Activated CD4-positive, alpha-beta T cell treated with anti-CD3 and anti-CD28 coated beads for 24 hours (primary cell): ENCODE data around the gene RBM22.
"Not testable (repeated sequence)": the region's sequence is repeated elsewhere in the genome, so short reads cannot be mapped to it uniquely, and the experiment has no call there.

Source experiments
- DNase-seq, 2 donors: peaks; one replicate each; pipeline ENCODE4 v3.0.0-alpha.2; 2020; ENCODE audit warnings: low read depth in 2 of 2

Gene RBM22

DNA sequence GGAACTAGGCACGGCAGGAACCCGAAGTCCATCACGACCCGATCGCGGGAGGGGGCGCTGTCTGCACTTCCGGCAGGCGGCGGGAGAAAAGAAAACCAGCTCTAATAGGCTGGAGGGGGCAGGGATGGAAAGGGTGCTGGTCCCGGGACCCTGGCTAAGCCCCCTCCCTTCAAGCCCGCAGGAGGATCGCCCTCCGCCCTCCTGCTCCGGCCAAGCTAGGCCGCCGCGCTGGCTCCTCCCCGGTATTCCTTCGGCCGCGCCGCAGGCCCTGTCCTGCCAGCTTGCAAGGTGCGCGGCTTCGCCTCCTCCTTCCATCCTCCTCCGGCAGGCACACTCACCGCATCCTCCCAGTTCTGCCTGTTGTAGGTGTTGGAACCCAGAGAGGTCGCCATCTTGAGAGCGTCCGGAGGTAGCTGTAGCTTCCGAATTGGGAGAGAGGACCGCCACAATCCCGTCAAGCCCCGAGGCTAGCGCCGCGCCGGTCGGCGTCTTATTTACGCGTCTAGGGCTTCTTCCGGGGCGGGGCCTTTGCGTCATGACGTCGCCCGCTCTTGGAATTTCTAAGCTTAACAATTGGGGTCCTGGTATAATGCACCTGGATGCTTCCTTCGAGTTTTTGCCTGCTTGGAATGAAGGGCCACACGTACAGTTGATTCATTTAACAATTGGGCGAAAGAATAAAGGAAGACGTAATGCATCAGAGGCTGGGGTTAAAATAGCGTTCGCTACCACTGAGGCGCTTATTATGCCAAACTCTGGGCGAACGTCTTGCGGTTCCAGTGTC is at the start of gene RBM22:
Gene RBM22, minus strand, starts transcription at position 469 of the 784 bp plus-strand sequence. Its CDS starts 77 bp downstream, at position 392.
- peak; percentile 78 to 84 for DNase-seq

DNA sequence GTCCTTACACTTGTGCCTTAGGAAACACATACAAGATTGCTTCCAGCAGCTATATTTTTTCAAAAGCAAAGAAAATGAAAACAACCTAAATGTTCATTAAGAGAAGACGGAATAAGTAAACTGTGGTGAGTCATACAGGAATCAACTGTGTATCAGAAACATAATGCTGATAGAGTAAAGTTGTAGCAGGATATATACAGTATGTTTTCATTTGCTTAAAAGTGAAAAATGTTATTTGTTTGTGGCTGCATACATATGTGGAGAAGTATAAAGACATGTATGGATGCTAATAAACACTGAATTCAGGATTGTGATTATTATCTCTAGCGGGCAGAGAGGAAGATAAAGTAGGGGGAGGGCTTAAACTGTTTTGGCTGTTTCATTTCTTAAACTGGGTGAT is 49.6 kb upstream of the RBM22 start:
- no peak for DNase-seq

- not testable (repeated sequence) for DNase-seq
Measured at GRCh38 chr5:150743142-150743488, 42.3 kb upstream of the RBM22 start.

DNA sequence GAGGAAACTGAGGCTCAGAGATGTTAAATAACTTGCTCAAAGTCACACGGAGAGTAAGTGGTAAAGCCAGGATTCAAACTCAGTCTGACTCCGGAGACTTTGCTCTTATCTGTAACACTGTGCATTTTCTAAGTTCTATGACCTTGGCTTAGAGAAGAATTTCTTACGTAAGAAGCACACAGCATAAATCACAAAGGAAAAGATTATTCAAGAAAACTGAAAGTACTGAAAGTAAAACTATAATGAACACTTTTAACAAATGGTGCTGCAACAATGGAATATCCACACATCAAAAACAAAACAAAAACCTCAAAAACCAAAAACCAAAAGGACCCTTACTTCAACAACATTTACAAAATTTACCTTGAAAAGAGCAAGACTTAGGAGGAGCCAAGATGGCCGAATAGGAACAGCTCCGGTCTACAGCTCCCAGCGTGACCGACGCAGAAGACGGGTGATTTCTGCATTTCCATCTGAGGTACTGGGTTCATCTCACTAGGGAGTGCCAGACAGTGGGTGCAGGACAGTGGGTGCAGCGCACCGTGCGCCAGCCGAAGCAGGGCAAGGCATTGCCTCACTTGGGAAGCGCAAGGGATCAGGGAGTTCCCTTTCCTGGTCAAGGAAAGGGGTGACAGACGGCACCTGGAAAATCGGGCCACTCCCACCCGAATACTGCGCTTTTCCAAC is 41.7 kb upstream of the RBM22 start:
- DNase-seq: not testable (repeated sequence)

DNA sequence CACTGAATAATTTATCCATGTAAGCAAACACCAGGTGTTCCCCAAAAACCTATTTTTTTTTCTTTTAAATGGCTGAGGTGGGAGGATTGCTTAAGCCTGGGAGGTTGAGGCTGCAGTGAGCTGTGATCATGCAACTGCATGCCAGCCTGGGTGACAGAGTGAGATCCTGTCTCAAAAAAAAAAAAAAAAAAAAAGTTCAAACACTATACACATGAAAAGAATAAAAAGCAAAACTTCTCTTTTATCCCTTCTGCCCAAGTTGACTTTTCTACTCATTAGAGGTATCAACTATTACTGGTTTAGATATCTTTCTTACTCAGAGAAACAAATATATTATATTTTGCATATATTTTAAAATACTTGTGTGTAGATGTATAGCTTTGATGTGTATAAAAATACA is 40.1 kb upstream of the RBM22 start:
- DNase-seq: no peak

DNA sequence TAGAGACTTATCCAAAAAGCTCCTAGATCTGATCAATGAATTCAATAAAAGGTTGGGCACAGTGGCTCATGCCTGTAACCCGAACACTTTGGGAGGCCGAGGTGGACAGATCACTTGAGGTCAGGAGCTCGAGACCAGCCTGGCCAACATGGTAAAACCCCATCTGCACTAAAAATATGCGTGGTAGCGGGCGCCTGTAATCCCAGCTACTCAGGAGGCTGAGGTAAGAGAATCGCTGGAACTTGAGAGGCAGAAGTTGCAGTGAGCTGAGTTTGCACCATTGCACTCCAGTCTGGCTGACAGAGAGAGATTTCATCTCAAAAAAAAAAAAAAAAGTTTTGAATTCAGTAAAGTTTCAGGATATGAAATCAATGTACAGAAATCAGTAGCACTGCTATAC is 38.0 kb upstream of the RBM22 start:
- DNase-seq: no peak

DNA sequence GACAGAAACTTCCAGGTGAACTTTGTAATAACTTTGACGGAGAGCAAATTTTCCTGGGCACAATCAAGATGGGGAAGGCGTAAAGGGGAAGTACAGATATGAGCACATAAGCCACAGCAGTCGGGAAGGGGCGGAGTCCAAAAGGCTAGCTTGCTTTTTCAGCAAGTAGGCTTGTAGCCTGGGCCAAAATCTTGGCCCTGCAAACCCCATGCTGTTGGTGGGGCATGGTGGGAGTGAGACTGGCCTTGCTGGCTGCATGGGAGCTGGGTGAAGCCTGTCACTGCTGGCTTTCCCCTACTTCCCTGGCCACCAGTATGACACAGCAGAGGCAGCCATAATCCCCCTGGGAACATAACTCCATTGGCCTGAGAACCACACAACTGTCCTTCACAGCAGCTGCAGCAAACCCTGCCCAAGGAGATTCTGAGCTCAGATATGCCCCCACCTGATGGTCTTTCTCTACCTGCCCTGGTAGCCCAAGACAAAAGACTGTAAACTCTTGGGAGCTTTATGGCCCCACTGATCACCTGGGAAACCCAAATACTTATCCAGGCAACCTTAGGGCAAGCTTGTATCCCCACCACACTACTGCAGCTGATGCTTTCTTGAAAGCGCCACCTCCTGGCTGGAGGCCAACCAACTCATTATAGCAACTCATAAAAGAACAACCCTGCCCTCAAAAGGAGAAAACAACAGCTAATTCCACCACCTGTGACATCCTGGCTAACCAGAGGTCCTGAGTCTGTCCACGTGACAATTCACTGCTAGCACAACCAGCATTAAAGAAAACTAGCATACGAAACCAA is 33.9 kb upstream of the RBM22 start:
- no peak for DNase-seq

DNA sequence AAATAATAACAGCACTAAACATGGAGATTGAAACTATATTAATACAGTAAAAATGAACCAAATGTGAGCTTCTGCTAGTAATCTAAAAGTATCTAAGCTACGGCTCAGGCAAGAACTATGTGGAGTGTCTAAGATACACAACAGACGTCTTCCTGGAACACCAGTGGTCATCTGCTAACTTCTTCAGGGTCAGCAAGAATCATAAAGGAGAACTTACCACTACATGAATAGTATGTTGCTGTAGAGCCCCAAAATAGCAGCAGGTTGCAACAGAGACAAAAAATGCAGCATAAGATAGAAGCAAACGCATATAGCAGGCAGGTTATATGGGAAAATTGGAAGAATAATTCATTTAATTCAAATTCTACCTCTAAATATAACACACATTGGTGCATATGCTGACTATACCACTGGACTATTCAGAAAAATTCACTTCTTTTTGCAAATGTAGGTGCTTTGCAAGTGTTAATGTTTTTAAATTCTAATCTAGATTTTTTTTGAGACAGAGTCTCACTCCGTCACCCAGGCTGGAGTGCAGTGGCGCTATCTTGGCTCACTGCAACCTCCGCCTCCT is 30.9 kb upstream of the RBM22 start:
- no peak for DNase-seq

DNA sequence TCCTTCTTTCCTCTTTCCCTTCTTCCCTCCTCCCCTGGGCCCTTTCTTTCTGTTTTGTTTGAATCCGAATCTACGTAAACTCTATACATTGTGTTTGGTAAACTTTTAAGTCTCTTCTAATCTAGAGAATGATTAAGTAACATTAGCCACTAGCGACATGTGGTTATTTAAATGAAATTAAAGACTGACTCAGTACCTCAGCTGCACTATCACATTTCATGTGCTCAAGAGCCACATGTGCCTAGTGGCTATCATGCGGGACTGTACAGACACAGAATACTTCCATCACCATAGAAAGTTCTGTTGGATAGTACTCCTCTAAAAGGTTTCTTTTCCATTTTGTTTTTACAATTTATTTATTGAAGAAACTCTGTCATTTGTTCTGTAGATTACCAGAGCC is 29.0 kb upstream of the RBM22 start:
- DNase-seq: no peak

DNA sequence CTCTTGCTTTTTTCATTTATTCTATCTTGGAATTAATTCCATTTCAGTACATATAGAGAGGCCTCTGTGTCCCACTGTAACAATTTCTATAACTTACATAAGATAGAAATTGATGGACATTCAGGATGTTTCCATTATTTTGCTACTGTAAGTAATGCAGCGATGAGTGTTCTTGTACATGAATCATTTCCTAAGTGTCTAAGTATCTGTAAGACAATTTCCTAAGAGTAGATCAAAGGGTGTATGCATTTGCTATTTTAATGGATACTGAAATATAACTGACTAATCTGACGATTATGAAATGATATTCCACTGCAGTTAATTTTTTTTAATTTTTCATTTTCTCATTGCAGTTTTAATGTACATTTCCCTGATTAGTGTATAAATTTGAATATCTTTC is 23.0 kb upstream of the RBM22 start:
- no peak for DNase-seq

DNA sequence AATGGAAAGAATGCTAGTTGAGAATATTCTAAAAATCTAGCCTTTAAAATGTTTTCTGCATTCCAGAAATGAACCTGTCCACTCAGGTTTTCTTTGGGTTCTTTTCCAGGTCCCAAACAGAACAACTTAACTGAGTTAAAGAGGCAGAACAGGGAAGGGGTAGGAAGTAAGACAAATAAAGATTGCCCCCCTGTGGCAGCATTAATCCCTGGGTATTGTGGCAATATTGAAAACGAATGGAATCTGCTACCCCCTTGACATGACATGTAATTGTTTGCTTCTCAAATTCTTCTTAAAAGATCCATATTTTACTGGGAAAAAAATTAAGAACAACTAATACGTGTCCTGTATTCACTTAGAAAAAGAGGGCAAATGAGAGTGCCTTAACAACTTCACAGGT is 9.3 kb upstream of the RBM22 start:
- no peak for DNase-seq

DNA sequence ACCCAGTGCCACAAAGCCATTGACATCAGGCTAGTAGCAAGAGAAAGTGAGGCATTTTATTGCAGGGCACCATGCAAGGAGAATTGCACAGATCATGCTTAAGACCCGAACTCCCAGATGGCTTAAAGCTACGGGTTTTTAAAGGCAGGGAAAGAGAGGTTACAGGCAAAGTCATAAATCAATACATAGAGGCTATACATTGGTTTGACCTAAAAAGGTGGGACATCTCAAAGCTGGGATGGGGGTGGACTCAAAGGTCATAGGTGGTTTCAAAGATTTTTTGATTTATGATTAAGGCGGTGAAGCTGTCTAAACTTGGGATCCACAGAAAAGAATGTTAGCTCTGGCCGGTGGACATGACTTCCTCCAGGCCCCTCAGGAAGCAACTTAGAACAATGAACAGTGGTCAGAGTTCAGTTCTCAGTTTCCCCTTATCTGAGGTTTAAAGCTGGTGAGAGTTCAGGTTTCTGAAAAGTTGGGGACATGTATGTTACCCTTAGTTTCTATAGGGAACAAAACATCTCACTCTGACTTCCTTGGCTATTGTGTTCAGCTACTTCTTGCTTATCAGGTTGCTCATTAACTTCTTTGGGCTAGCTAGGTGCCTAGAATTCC is 6.0 kb upstream of the RBM22 start:
- no peak for DNase-seq

DNA sequence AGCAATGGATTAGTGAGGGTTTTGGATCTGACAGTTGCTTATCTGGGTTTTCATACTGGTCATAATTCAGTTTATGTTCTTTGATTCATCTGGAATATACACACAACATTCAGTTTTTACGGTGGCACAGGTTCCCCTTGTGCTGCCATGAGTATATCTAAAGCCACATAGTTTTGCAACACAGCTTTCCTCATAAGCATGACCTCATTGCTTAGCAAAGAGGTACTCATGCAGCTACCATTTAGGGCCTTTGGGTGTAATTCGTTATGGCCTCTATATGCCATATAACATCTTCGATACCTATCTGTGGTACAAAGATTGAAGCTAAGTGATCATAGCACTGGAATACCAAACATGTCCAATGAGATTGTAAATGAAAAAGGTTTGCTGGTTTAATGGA is 2.9 kb upstream of the RBM22 start:
- DNase-seq: no peak

- no peak for DNase-seq
Measured at GRCh38 chr5:150700246-150700593, 642 bp downstream of the RBM22 start.

GRCh38 chr5:150694612-150695011 is 6.2 kb downstream of the RBM22 start:
- DNase-seq: no peak

GRCh38 chr5:150692276-150692675 is 8.6 kb downstream of the RBM22 start:
- no peak for DNase-seq

DNA sequence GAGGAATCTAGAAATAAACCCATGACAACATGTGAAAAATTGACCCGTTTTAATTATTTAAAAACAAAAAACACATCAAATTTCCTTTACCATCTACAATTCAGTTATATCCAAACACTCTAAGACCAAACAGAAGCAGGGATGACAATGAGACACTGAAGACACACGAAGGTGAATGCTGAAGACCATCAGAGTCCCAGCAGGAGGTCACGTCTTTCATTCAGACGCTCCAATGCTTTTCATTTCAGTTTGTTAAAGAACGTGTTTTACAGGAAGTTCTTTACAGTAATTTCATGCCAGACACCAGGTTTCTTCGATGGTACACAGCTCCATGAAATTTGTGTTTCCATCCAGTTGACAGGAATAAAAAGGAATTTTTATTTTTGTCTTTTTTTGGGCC is 10.1 kb downstream of the RBM22 start:
- DNase-seq: no peak

- no peak for DNase-seq
Measured at GRCh38 chr5:150689120-150689519, 11.7 kb downstream of the RBM22 start.

GRCh38 chr5:150676578-150676977 is 24.3 kb downstream of the RBM22 start:
- no peak for DNase-seq

DNA sequence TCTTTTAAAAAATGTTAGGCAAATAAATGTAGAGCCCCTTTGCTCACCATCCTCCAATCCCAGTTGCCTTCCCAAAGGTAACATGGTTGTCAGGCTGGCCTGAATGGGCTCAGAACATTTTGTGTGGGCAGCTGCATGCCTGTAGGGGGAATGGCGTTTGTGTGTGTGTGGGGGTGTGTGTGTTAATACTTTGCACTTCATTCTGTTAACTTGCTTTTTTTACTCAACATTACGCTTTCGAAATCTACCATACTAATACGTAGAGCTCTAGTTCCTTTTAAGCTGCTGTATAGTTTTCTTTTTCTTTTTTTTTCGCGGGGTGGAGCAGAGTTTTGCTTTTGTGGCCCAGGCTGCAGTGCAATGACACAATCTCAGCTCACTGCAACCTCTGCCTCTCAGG is 25.8 kb downstream of the RBM22 start:
- DNase-seq: no peak

GRCh38 chr5:150674341-150674821 is 26.5 kb downstream of the RBM22 start:
- DNase-seq: no peak

GRCh38 chr5:150672884-150673275 is 28.0 kb downstream of the RBM22 start:
- DNase-seq: no peak
